ENCODE results near the gene PID1. TPM values are rescaled to one million over a fixed set of nuclear protein-coding genes. Genes with fewer than 3 reads are reported as not detected.

Gene PID1
- total RNA-seq, 1 donor from 2014 or later = not detected

GRCh38 chr2:229275506-229275905 is 4.4 kb upstream of the PID1 start:
- no peak for DNase-seq (ENCODE audit: low spot score)
- H3K4me1 Mint-ChIP-seq (ENCODE audit: low read depth) = no peaks in the 10 kb centered on the region
- intact Hi-C loops (cut with micrococcal nuclease) = no loop called here

GRCh38 chr2:229273723-229274338 is 2.7 kb upstream of the PID1 start:
- Mint-ChIP-seq H3K27ac (no peak overlapping the region), H3K9me3 (no peaks in the 10 kb centered on the region), H3K36me3 (ENCODE audit: low read depth) (no peaks in the 10 kb centered on the region), H3K4me3 (ENCODE audit: low read depth) (no peak overlapping the region), H3K27me3 (ENCODE audit: low read depth) (peaks cover 15% of the 10 kb centered on the region), H3K4me1 (ENCODE audit: low read depth) (no peaks in the 10 kb centered on the region)
- intact Hi-C loops (cut with micrococcal nuclease) = loop anchor here (2.0 to 5.0 kb wide), 2 partner anchors 1337 to 1383 kb away; no protein-coding TSS in a partner anchor
- no peak for DNase-seq (ENCODE audit: low spot score)

More at GRCh38 chr2:229275506-229275905, 4.4 kb upstream of the PID1 start:
- Mint-ChIP-seq H3K27ac (no peak overlapping the region), H3K27me3 (ENCODE audit: low read depth) (peaks cover 12% of the 10 kb centered on the region), H3K4me3 (ENCODE audit: low read depth) (no peak overlapping the region), H3K36me3 (ENCODE audit: low read depth) (no peaks in the 10 kb centered on the region), H3K9me3 (no peaks in the 10 kb centered on the region)

- peaks cover 15% of the 10 kb centered on the region for H3K27me3 Mint-ChIP-seq (ENCODE audit: low read depth)
- no peak for DNase-seq (ENCODE audit: low spot score)
- no peak overlapping the region for H3K27ac Mint-ChIP-seq
- H3K4me1 Mint-ChIP-seq (ENCODE audit: low read depth) = no peaks in the 10 kb centered on the region
- intact Hi-C loops (cut with micrococcal nuclease) = loop anchor here (2.0 to 5.0 kb wide), 2 partner anchors 1336 to 1382 kb away; no protein-coding TSS in a partner anchor
- no peak overlapping the region for H3K4me3 Mint-ChIP-seq (ENCODE audit: low read depth)
- no peaks in the 10 kb centered on the region for H3K36me3 Mint-ChIP-seq (ENCODE audit: low read depth)
- H3K9me3 Mint-ChIP-seq = no peaks in the 10 kb centered on the region
Observed at GRCh38 chr2:229273006-229273722, 2.1 kb upstream of the PID1 start.

GRCh38 chr2:229269941-229270340 is 1.1 kb downstream of the PID1 start:
- Mint-ChIP-seq H3K4me1 (ENCODE audit: low read depth) (no peaks in the 10 kb centered on the region), H3K9me3 (no peaks in the 10 kb centered on the region), H3K27me3 (ENCODE audit: low read depth) (peaks cover 15% of the 10 kb centered on the region), H3K36me3 (ENCODE audit: low read depth) (no peaks in the 10 kb centered on the region), H3K27ac (no peak overlapping the region), H3K4me3 (ENCODE audit: low read depth) (no peak overlapping the region)
- DNase-seq (ENCODE audit: low spot score) = no peak
- intact Hi-C loops (cut with micrococcal nuclease) = loop anchor here (5.0 kb wide), 1 partner anchor 1333 kb away; no protein-coding TSS in a partner anchor

- H3K4me3 Mint-ChIP-seq (ENCODE audit: low read depth) = no peak overlapping the region
- H3K27ac Mint-ChIP-seq = no peak overlapping the region
- H3K9me3 Mint-ChIP-seq = no peaks in the 10 kb centered on the region
- no peaks in the 10 kb centered on the region for H3K36me3 Mint-ChIP-seq (ENCODE audit: low read depth)
- no peak for DNase-seq (ENCODE audit: low spot score)
- no peaks in the 10 kb centered on the region for H3K4me1 Mint-ChIP-seq (ENCODE audit: low read depth)
- intact Hi-C loops (cut with micrococcal nuclease) = no loop called here
- peaks cover 15% of the 10 kb centered on the region for H3K27me3 Mint-ChIP-seq (ENCODE audit: low read depth)
Observed at GRCh38 chr2:229269146-229269545, 1.9 kb downstream of the PID1 start.

- intact Hi-C loops (cut with micrococcal nuclease) = no loop called here
- no peak for DNase-seq (ENCODE audit: low spot score)
- Mint-ChIP-seq H3K27ac (no peak overlapping the region), H3K4me3 (ENCODE audit: low read depth) (no peak overlapping the region), H3K4me1 (ENCODE audit: low read depth) (no peaks in the 10 kb centered on the region), H3K9me3 (no peaks in the 10 kb centered on the region), H3K27me3 (ENCODE audit: low read depth) (peaks cover 15% of the 10 kb centered on the region), H3K36me3 (ENCODE audit: low read depth) (no peaks in the 10 kb centered on the region)
Observed at GRCh38 chr2:229268626-229269025, 2.5 kb downstream of the PID1 start.

- intact Hi-C loops (cut with micrococcal nuclease) = no loop called here
- Mint-ChIP-seq H3K27me3 (ENCODE audit: low read depth) (peaks cover 9% of the 10 kb centered on the region), H3K27ac (no peak overlapping the region), H3K9me3 (no peaks in the 10 kb centered on the region), H3K4me3 (ENCODE audit: low read depth) (no peak overlapping the region), H3K36me3 (ENCODE audit: low read depth) (no peaks in the 10 kb centered on the region), H3K4me1 (ENCODE audit: low read depth) (no peaks in the 10 kb centered on the region)
- no peak for DNase-seq (ENCODE audit: low spot score)
Observed at GRCh38 chr2:229267080-229267479, 4.0 kb downstream of the PID1 start.

GRCh38 chr2:229265727-229266126 is 5.4 kb downstream of the PID1 start:
- H3K4me3 Mint-ChIP-seq (ENCODE audit: low read depth) = no peak overlapping the region
- no peak for DNase-seq (ENCODE audit: low spot score)
- peaks cover 6% of the 10 kb centered on the region for H3K27me3 Mint-ChIP-seq (ENCODE audit: low read depth)
- H3K9me3 Mint-ChIP-seq = no peaks in the 10 kb centered on the region
- no peak overlapping the region for H3K27ac Mint-ChIP-seq
- intact Hi-C loops (cut with micrococcal nuclease) = no loop called here
- H3K36me3 Mint-ChIP-seq (ENCODE audit: low read depth) = no peaks in the 10 kb centered on the region
- no peaks in the 10 kb centered on the region for H3K4me1 Mint-ChIP-seq (ENCODE audit: low read depth)

- intact Hi-C loops (cut with micrococcal nuclease) = no loop called here
- Mint-ChIP-seq H3K4me3 (ENCODE audit: low read depth) (no peak overlapping the region), H3K27ac (no peak overlapping the region), H3K36me3 (ENCODE audit: low read depth) (no peaks in the 10 kb centered on the region), H3K4me1 (ENCODE audit: low read depth) (no peaks in the 10 kb centered on the region), H3K27me3 (ENCODE audit: low read depth) (no peaks in the 10 kb centered on the region), H3K9me3 (peaks cover 4% of the 10 kb centered on the region)
- DNase-seq (ENCODE audit: low spot score) = no peak
Observed at GRCh38 chr2:229261599-229261998, 9.5 kb downstream of the PID1 start.

GRCh38 chr2:229261076-229261475 is 10.0 kb downstream of the PID1 start:
- Mint-ChIP-seq H3K9me3 (peaks cover 4% of the 10 kb centered on the region), H3K4me3 (ENCODE audit: low read depth) (no peak overlapping the region), H3K27me3 (ENCODE audit: low read depth) (no peaks in the 10 kb centered on the region), H3K4me1 (ENCODE audit: low read depth) (no peaks in the 10 kb centered on the region), H3K36me3 (ENCODE audit: low read depth) (no peaks in the 10 kb centered on the region), H3K27ac (no peak overlapping the region)
- intact Hi-C loops (cut with micrococcal nuclease) = no loop called here
- no peak for DNase-seq (ENCODE audit: low spot score)

GRCh38 chr2:229257985-229258384 is 13.1 kb downstream of the PID1 start:
- intact Hi-C loops (cut with micrococcal nuclease) = no loop called here
- Mint-ChIP-seq H3K27ac (no peak overlapping the region), H3K4me1 (ENCODE audit: low read depth) (no peaks in the 10 kb centered on the region), H3K27me3 (ENCODE audit: low read depth) (no peaks in the 10 kb centered on the region), H3K36me3 (ENCODE audit: low read depth) (no peaks in the 10 kb centered on the region), H3K4me3 (ENCODE audit: low read depth) (no peak overlapping the region), H3K9me3 (peaks cover 4% of the 10 kb centered on the region)
- DNase-seq (ENCODE audit: low spot score) = no peak

- H3K27me3 Mint-ChIP-seq (ENCODE audit: low read depth) = no peaks in the 10 kb centered on the region
- H3K36me3 Mint-ChIP-seq (ENCODE audit: low read depth) = no peaks in the 10 kb centered on the region
- H3K27ac Mint-ChIP-seq = no peak overlapping the region
- intact Hi-C loops (cut with micrococcal nuclease) = no loop called here
- H3K9me3 Mint-ChIP-seq = peaks cover 4% of the 10 kb centered on the region
- no peaks in the 10 kb centered on the region for H3K4me1 Mint-ChIP-seq (ENCODE audit: low read depth)
- DNase-seq (ENCODE audit: low spot score) = no peak
- H3K4me3 Mint-ChIP-seq (ENCODE audit: low read depth) = no peak overlapping the region
Observed at GRCh38 chr2:229256376-229256775, 14.7 kb downstream of the PID1 start.

GRCh38 chr2:229254206-229254605 is 16.9 kb downstream of the PID1 start:
- Mint-ChIP-seq H3K4me1 (ENCODE audit: low read depth) (no peaks in the 10 kb centered on the region), H3K36me3 (ENCODE audit: low read depth) (no peaks in the 10 kb centered on the region), H3K9me3 (peaks cover 4% of the 10 kb centered on the region), H3K27me3 (ENCODE audit: low read depth) (no peaks in the 10 kb centered on the region), H3K4me3 (ENCODE audit: low read depth) (no peak overlapping the region), H3K27ac (no peak overlapping the region)
- intact Hi-C loops (cut with micrococcal nuclease) = no loop called here
- no peak for DNase-seq (ENCODE audit: low spot score)
